HL-60 (cell line): ENCODE results near the gene ATP8A2.

Source experiments
- DNase-seq, 2 experiments: peaks; one replicate each; pipeline ENCODE4 v3.0.0-alpha.2; 2010 to 2020; ENCODE audit warnings: low read depth in 1 of 2, low spot score in 1 of 2
- H3K27ac ChIP-seq: fragments of 250-450 bp; sonication (Bioruptor Pico); replicated peaks from 2 replicates; pipeline ENCODE4 v1.5.1; 2020; ENCODE audit warnings: mild to moderate bottlenecking, moderate library complexity
- H3K27me3 ChIP-seq: fragments of 250-450 bp; sonication (Bioruptor Pico); 2 replicates; pipeline ENCODE4 v1.5.1; 2021; ENCODE audit warnings: mild to moderate bottlenecking, moderate library complexity; ENCODE audit not compliant: insufficient read depth, poor library complexity, severe bottlenecking
- H3K4me3 ChIP-seq: replicated peaks from 2 replicates; pipeline ENCODE4 v1.5.1; 2011; ENCODE audit warnings: mild to moderate bottlenecking, control low read depth, low read length; ENCODE audit not compliant: insufficient read depth
- GABPA ChIP-seq: IDR thresholded peaks from 2 replicates; pipeline ENCODE4 v1.6.1; 2012; ENCODE audit warnings: low read depth
- POLR2AphosphoS5 ChIP-seq: IDR thresholded peaks from 2 replicates; pipeline ENCODE4 v1.6.1; 2012; ENCODE audit warnings: low read depth
- SPI1 ChIP-seq: IDR thresholded peaks from 2 replicates; pipeline ENCODE4 v1.6.1; 2012; ENCODE audit warnings: low read depth, mild to moderate bottlenecking, borderline replicate concordance
- TF ChIP-seq, protein P1 (sequence below): IDR thresholded peaks from 2 replicates; pipeline ENCODE4 v1.6.1; 2012; ENCODE audit warnings: low read depth; ENCODE audit not compliant: insufficient replicate concordance
- TF ChIP-seq, protein P2 (sequence below): IDR thresholded peaks from one replicate; pipeline ENCODE4 v1.5.1; 2011; ENCODE audit warnings: low read length, control low read depth, inconsistent platforms; ENCODE audit not compliant: insufficient read depth

Gene ATP8A2

DNA sequence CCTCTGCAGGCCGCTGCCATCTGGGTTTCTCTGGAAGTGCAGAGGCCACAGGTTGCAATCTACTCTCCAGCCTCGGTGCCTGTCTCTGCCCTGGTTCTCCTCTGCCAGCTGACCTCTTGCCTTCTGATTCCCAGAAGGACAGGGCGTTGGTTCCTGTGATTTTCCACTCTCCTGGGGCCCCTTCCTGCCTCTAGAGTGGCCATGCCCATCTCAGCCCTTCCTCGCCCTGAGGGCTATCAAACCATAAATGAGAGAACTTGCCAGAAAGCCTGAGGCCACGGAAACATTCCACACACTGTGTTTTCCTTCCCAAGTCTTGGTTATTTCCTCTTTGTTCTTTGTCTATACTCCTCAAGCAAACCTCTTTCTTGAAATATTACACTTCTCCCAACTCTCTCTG is 533.8 kb downstream of the ATP8A2 start:
- H3K27ac ChIP-seq = no peak overlapping the region
- no peak for DNase-seq
- TF ChIP-seq, protein P1, sequence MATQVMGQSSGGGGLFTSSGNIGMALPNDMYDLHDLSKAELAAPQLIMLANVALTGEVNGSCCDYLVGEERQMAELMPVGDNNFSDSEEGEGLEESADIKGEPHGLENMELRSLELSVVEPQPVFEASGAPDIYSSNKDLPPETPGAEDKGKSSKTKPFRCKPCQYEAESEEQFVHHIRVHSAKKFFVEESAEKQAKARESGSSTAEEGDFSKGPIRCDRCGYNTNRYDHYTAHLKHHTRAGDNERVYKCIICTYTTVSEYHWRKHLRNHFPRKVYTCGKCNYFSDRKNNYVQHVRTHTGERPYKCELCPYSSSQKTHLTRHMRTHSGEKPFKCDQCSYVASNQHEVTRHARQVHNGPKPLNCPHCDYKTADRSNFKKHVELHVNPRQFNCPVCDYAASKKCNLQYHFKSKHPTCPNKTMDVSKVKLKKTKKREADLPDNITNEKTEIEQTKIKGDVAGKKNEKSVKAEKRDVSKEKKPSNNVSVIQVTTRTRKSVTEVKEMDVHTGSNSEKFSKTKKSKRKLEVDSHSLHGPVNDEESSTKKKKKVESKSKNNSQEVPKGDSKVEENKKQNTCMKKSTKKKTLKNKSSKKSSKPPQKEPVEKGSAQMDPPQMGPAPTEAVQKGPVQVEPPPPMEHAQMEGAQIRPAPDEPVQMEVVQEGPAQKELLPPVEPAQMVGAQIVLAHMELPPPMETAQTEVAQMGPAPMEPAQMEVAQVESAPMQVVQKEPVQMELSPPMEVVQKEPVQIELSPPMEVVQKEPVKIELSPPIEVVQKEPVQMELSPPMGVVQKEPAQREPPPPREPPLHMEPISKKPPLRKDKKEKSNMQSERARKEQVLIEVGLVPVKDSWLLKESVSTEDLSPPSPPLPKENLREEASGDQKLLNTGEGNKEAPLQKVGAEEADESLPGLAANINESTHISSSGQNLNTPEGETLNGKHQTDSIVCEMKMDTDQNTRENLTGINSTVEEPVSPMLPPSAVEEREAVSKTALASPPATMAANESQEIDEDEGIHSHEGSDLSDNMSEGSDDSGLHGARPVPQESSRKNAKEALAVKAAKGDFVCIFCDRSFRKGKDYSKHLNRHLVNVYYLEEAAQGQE = no peak
- no peak for TF ChIP-seq POLR2AphosphoS5
- TF ChIP-seq, protein P2, sequence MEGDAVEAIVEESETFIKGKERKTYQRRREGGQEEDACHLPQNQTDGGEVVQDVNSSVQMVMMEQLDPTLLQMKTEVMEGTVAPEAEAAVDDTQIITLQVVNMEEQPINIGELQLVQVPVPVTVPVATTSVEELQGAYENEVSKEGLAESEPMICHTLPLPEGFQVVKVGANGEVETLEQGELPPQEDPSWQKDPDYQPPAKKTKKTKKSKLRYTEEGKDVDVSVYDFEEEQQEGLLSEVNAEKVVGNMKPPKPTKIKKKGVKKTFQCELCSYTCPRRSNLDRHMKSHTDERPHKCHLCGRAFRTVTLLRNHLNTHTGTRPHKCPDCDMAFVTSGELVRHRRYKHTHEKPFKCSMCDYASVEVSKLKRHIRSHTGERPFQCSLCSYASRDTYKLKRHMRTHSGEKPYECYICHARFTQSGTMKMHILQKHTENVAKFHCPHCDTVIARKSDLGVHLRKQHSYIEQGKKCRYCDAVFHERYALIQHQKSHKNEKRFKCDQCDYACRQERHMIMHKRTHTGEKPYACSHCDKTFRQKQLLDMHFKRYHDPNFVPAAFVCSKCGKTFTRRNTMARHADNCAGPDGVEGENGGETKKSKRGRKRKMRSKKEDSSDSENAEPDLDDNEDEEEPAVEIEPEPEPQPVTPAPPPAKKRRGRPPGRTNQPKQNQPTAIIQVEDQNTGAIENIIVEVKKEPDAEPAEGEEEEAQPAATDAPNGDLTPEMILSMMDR = no peak
- TF ChIP-seq SPI1 = no peak
- no peak for TF ChIP-seq GABPA
- H3K4me3 ChIP-seq = no peak overlapping the region
- H3K27me3 ChIP-seq = no peaks in the 10 kb centered on the region

GRCh38 chr13:25906191-25906661 is 534.5 kb downstream of the ATP8A2 start:
- no peak for DNase-seq
- TF ChIP-seq, protein P1 = no peak
- TF ChIP-seq POLR2AphosphoS5 = no peak
- no peak for TF ChIP-seq SPI1
- Histone ChIP-seq H3K27ac (no peak overlapping the region), H3K4me3 (no peak overlapping the region), H3K27me3 (no peaks in the 10 kb centered on the region)

DNA sequence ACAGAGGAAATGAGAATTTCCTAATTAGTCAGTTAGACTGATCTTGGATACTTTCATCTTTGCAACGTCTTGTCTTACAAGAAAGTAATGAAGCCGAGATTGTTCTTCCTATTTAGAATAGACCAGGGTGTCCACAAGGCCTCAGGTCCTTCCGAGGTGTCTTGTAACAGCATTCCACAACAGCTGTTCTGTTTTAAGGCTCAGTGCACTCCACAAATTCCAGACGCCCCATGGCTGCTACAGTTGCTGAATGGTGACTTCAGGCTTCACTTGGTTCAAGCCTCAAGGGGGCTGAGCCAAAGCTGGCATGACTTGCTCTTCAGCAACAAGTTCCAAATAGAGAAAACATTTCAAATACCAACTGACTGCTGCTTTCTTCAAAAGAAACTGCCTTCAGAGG is 536.6 kb downstream of the ATP8A2 start:
- Histone ChIP-seq H3K27me3 (no peaks in the 10 kb centered on the region), H3K27ac (no peak overlapping the region), H3K4me3 (no peak overlapping the region)
- TF ChIP-seq GABPA (no peak), POLR2AphosphoS5 (no peak)
- DNase-seq = no peak

DNA sequence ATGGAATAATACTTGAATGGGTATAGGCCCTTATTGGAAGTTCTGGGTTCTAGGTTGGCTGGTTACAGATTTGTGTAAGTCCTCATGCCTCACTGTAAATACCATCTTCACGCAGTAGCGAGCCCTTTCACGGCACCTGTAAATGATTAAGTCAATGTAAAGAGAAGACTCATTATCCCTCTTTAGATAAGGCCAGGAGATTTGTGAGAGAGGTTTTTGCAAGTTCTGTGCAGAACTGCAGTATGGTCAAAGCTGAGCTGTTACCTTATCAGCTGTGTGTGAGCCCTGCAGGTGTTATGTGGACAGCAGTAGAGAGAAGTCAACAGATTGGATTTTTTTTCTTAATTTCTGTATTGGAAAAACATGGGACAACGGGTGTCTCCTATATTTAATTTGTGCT is 538.5 kb downstream of the ATP8A2 start:
- DNase-seq = no peak
- Histone ChIP-seq H3K27ac (no peak overlapping the region), H3K27me3 (no peaks in the 10 kb centered on the region), H3K4me3 (no peak overlapping the region)
- TF ChIP-seq GABPA (no peak), SPI1 (no peak), POLR2AphosphoS5 (no peak)
- TF ChIP-seq, protein P2 = no peak
- TF ChIP-seq, protein P1 = no peak
